Choroid plexus epithelial cell (primary cell): ENCODE data around the gene ATRNL1.

Experiments
- DNase-seq: peaks from one replicate; pipeline ENCODE4 v3.0.0-alpha.2; 2010; ENCODE audit warnings: low read depth
- H3K4me3 ChIP-seq: 2 replicates; pipeline ENCODE4 v1.5.1; 2011; ENCODE audit warnings: low read depth, mild to moderate bottlenecking, control low read depth, low read length, moderate library complexity
- TF ChIP-seq, protein P1 (sequence below): conservative IDR thresholded peaks from 2 replicates; pipeline ENCODE4 v1.5.1; 2011; ENCODE audit warnings: low read depth, mild to moderate bottlenecking, control low read depth, inconsistent platforms, low read length, moderate library complexity

Gene ATRNL1

DNA sequence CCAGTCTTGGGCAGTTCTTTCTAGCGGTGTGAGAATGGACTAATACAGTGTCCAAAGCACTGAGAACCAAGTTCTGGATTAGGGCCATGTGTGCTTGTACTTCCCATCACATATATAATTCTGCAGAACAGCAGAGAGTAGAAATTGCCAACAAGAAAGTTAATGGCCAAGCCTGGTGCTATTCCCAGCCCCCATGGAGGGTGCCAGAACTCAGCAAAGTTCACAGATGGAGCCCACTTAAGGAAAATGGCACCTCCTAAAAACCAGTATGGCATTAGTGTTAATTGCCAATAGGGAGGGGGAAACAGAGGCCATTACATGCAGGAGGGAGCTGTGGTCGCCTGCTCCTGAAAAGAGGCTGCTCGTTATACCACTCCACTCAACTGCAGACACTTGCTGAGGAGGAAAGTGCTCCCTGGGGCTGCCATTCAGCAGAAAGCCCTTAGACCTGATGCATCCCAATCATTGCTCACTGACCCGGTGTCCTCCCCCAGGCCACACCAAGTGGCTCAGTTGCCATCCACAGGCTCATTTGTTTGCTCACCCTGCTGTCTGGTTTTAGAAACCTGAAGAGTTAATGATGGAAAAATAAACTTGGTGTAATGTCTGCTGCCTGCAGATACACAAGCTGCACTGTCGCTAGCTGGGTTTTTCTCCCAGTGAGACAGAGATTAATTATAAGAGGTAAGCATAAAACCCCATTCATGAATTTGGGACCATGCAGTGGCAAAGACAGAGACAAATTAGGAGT is 899.2 kb downstream of the ATRNL1 start:
- TF ChIP-seq, protein P1, sequence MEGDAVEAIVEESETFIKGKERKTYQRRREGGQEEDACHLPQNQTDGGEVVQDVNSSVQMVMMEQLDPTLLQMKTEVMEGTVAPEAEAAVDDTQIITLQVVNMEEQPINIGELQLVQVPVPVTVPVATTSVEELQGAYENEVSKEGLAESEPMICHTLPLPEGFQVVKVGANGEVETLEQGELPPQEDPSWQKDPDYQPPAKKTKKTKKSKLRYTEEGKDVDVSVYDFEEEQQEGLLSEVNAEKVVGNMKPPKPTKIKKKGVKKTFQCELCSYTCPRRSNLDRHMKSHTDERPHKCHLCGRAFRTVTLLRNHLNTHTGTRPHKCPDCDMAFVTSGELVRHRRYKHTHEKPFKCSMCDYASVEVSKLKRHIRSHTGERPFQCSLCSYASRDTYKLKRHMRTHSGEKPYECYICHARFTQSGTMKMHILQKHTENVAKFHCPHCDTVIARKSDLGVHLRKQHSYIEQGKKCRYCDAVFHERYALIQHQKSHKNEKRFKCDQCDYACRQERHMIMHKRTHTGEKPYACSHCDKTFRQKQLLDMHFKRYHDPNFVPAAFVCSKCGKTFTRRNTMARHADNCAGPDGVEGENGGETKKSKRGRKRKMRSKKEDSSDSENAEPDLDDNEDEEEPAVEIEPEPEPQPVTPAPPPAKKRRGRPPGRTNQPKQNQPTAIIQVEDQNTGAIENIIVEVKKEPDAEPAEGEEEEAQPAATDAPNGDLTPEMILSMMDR: no peak
- H3K4me3 ChIP-seq: no peak overlapping the region
- no peak for DNase-seq

DNA sequence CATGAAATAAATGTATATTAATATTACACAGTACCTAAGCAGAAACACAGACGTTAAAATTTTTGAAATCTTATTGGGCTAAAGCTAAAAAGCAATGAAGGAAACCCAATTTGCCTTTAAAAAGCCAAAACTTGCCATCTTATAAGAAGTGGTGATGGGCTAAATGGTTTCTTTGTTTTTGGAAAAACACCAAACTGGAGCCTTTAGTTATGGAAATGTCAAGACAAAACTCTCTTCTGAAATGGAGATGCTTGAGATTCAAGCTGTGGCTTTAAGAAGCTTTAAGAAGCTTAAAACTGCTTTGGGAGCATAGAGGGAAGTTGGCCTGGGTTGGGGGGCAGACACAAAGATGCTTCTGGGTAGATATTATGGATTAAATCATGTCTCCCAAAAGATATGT is 902.9 kb downstream of the ATRNL1 start:
- DNase-seq: no peak
- H3K4me3 ChIP-seq: no peak overlapping the region
- TF ChIP-seq, protein P1: no peak

DNA sequence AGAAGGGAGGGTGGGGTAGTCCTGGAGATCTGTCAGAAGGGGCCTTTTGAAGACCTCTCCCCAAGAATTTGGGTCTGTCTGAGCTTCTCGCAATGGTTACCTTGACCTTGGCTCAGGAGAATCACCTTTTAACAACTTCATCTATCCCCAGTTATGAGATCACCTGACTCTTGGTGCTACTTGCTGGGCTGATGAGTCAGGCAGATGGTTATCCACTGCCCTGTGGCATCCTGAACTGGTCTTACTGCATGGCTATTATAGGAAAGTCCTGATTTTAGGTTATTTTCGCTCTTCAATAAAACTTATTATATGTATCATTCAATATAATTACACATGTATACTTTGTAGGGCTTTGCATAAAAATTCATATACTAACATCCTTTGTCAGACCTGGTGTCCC is 905.1 kb downstream of the ATRNL1 start:
- no peak overlapping the region for H3K4me3 ChIP-seq

More for the DNA sequence above, 905.1 kb downstream of the ATRNL1 start:
- DNase-seq: no peak
- TF ChIP-seq, protein P1: no peak
